Tibial nerve (tissue), 3 donors: ENCODE data around the gene ATP11A.

Experiments used
- POLR2A ChIP-seq, 2 donors: fragments of 450-650 bp; IDR thresholded peaks; one replicate each; pipeline ENCODE4 v1.6.1; 2017; ENCODE audit warnings: antibody characterized with exemption in 2 of 2, mild to moderate bottlenecking in 2 of 2, moderate library complexity in 2 of 2
- TF ChIP-seq, protein P1 (sequence below), 5 experiments: fragments of 200-600 bp in 3 of 5; fragments of 450-650 bp in 2 of 5; sonication (generic) in 3 of 5; IDR thresholded peaks; one replicate each; pipeline ENCODE4 v1.5.1; 2016 to 2019; ENCODE audit warnings: antibody characterized with exemption in 5 of 5, mild to moderate bottlenecking in 3 of 5, moderate library complexity in 2 of 5

DNA sequence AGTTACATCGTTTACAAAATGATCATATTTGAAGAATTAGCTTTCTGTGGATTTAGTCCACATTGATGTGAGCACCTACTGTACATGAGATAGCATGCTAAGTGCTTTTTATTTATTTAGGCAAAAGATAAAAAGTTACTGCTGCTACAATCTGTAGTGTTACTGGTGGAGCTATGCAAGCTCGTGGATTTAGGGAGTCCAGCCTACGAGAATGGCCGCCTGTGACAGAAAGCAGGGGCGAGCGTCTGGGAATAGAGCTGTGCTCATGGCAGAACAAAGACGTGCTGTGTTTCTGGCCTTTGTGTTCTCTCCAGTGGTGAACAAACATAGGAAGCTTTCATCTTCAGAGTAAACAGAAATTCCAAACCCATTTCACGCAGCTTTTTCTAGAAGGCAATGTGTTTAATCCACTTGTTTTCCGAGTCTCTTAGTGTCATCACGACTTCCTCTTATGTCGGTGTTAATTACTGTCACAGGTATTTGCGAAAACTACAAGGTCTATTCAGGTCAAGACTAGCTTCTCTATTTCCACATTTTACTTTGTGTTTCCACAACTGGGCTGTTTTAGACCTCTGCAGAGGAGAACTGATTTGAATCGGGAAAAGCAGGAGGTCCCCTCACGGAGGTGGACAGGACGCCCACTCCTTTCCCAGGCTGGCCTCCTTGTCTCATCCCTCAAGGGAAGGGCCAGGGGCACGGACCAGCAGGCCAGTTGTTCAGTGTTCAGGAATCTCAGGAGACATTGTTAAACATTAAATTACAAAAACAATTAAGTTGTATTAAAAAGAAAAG is 67.3 kb downstream of the ATP11A start:
- no peak for TF ChIP-seq POLR2A (IDR thresholded peaks at IDR 0.05)
- TF ChIP-seq, protein P1, sequence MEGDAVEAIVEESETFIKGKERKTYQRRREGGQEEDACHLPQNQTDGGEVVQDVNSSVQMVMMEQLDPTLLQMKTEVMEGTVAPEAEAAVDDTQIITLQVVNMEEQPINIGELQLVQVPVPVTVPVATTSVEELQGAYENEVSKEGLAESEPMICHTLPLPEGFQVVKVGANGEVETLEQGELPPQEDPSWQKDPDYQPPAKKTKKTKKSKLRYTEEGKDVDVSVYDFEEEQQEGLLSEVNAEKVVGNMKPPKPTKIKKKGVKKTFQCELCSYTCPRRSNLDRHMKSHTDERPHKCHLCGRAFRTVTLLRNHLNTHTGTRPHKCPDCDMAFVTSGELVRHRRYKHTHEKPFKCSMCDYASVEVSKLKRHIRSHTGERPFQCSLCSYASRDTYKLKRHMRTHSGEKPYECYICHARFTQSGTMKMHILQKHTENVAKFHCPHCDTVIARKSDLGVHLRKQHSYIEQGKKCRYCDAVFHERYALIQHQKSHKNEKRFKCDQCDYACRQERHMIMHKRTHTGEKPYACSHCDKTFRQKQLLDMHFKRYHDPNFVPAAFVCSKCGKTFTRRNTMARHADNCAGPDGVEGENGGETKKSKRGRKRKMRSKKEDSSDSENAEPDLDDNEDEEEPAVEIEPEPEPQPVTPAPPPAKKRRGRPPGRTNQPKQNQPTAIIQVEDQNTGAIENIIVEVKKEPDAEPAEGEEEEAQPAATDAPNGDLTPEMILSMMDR (IDR thresholded peaks at IDR 0.05): no peak
